Body of pancreas (tissue), 4 donors: ENCODE measurements around the gene PTPRN2. TPM values are rescaled to one million over a fixed set of nuclear protein-coding genes. Genes with fewer than 3 reads are reported as not detected.

ENCODE experiments used
- ATAC-seq: fragments of 150-250 bp; one replicate; pipeline ENCODE4 v1.9.1; 2016
- DNase-seq, 4 donors: peaks; one replicate each; pipeline ENCODE4 v3.0.0-alpha.2; 2019
- H3K27ac ChIP-seq, 4 donors: fragments of 200-600 bp; sonication (generic); 1 replicate in 3 of 4; 2 replicates in 1 of 4; pipeline versions ENCODE4 v1.5.1 to v1.6.1; 2016 to 2019; ENCODE audit warnings: mild to moderate bottlenecking in 1 of 4, mixed read lengths in 1 of 4, moderate library complexity in 1 of 4
- H3K27me3 ChIP-seq, 2 donors: fragments of 200-600 bp; sonication (generic); one replicate each; pipeline ENCODE4 v1.6.0; 2016; ENCODE audit warnings: mild to moderate bottlenecking in 1 of 2
- H3K36me3 ChIP-seq, 2 donors: fragments of 200-600 bp; sonication (generic); replicated peaks in 1 of 2; 2 replicates each; pipeline ENCODE4 v1.5.1; 2016; ENCODE audit warnings: low read depth in 2 of 2; ENCODE audit not compliant: insufficient read depth in 1 of 2
- H3K4me1 ChIP-seq: fragments of 200-600 bp; sonication (generic); one replicate; pipeline ENCODE4 v1.6.0; 2016
- H3K4me3 ChIP-seq, 2 donors: fragments of 200-600 bp; sonication (generic); 1 replicate in 1 of 2; 2 replicates in 1 of 2; pipeline ENCODE4 v1.5.1; 2016 to 2019
- H3K9me3 ChIP-seq, 3 donors: fragments of 200-600 bp; sonication (generic); 1 replicate in 2 of 3; 2 replicates in 1 of 3; pipeline ENCODE4 v1.5.1; 2016
- CTCF ChIP-seq, 7 experiments: fragments of 450-650 bp in 4 of 7; fragments of 200-600 bp in 3 of 7; sonication (generic) in 3 of 7; IDR thresholded peaks; one replicate each; pipeline ENCODE4 v1.5.1; 2016 to 2019; ENCODE audit warnings: antibody characterized with exemption in 7 of 7
- POLR2A ChIP-seq, 3 donors: fragments of 450-650 bp; IDR thresholded peaks; one replicate each; pipeline ENCODE4 v1.6.1; 2016; ENCODE audit warnings: antibody characterized with exemption in 3 of 3, mild to moderate bottlenecking in 2 of 3
- WGBS, 2 donors: methylation state at CpG; one replicate each; pipeline ENCODE4 v1.1.5; 2017; 5-methylcytosine and 5-hydroxymethylcytosine counted together
- intact Hi-C: fragments of 100-400 bp; cut with DNase I; formaldehyde crosslinking; loops from one replicate; pipeline ENCODE4 v1.15.1; 2023
- total RNA-seq, 2 donors: library from RNA; depleted of rRNA; stranded (reverse); fragments of >200 nt; gene quantifications; one replicate each; pipeline ENCODE4 v1.1.0, GENCODE V29; 2016

The PTPRN2 gene
- total RNA-seq, 2 donors from 2014 or later, result 31.6 to 76.1 TPM

GRCh38 chr7:157518514-157519175, 1069.0 kb downstream of the PTPRN2 start:
- H3K4me3 ChIP-seq, result no peak overlapping the region
- intact Hi-C loops, result no loop called here
- WGBS, 2 donors, result 60 to 79% methylated on average over 3 to 6 of the region's 6 CpGs
- no peaks in the 10 kb centered on the region for H3K9me3 ChIP-seq
- no peaks in the 10 kb centered on the region for H3K4me1 ChIP-seq
- TF ChIP-seq CTCF (IDR thresholded peaks at IDR 0.05) (no peak), POLR2A (IDR thresholded peaks at IDR 0.05) (no peak)
- H3K27me3 ChIP-seq, result no peaks in the 10 kb centered on the region
- no peak overlapping the region for H3K27ac ChIP-seq
- ATAC-seq, result peak; percentile 12
- H3K36me3 ChIP-seq, result no peaks in the 10 kb centered on the region
- DNase-seq, result peak in 1 of 4 donors; percentile 2

GRCh38 chr7:157517782-157518513, 1069.7 kb downstream of the PTPRN2 start:
- no peaks in the 10 kb centered on the region for H3K9me3 ChIP-seq
- ATAC-seq (no peak), DNase-seq (peak in 1 of 4 donors; percentile 10)
- H3K4me1 ChIP-seq, result no peaks in the 10 kb centered on the region
- TF ChIP-seq CTCF (IDR thresholded peaks at IDR 0.05) (no peak), POLR2A (IDR thresholded peaks at IDR 0.05) (no peak)
- intact Hi-C loops, result no loop called here
- H3K36me3 ChIP-seq, result no peaks in the 10 kb centered on the region
- no peaks in the 10 kb centered on the region for H3K27me3 ChIP-seq
- no peak overlapping the region for H3K27ac ChIP-seq
- H3K4me3 ChIP-seq, result no peak overlapping the region
- WGBS, 2 donors, result 59 to 65% methylated on average over 3 to 10 of the region's 10 CpGs

- Histone ChIP-seq H3K4me1 (no peaks in the 10 kb centered on the region), H3K4me3 (no peak overlapping the region), H3K27ac (no peak overlapping the region), H3K27me3 (no peaks in the 10 kb centered on the region), H3K36me3 (no peaks in the 10 kb centered on the region), H3K9me3 (no peaks in the 10 kb centered on the region)
- TF ChIP-seq CTCF (IDR thresholded peaks at IDR 0.05) (no peak), POLR2A (IDR thresholded peaks at IDR 0.05) (no peak)
- no peak for DNase-seq
- no peak for ATAC-seq
- 63 to 69% methylated on average over 8 to 25 of the region's 25 CpGs for WGBS, 2 donors
- intact Hi-C loops, result no loop called here
Observed at GRCh38 chr7:157516911-157517781, 1070.5 kb downstream of the PTPRN2 start.

GRCh38 chr7:157516311-157516710, 1071.3 kb downstream of the PTPRN2 start:
- 79 to 83% methylated on average over 12 to 13 of the region's 13 CpGs for WGBS, 2 donors
- TF ChIP-seq CTCF (IDR thresholded peaks at IDR 0.05) (no peak), POLR2A (IDR thresholded peaks at IDR 0.05) (no peak)
- Histone ChIP-seq H3K36me3 (no peaks in the 10 kb centered on the region), H3K4me1 (no peaks in the 10 kb centered on the region), H3K27me3 (no peaks in the 10 kb centered on the region), H3K9me3 (no peaks in the 10 kb centered on the region), H3K4me3 (no peak overlapping the region), H3K27ac (no peak overlapping the region)
- intact Hi-C loops, result no loop called here
- no peak for DNase-seq
- ATAC-seq, result no peak
